GM19025 (cell line): ENCODE measurements around the gene MMP11.

ENCODE experiments used
- ATAC-seq: cut with Tn5 transposase; IDR thresholded peaks from one replicate; pipeline ENCODE4 v1.9.1; 2021; ENCODE audit warnings: mild to moderate bottlenecking, low read depth, moderate library complexity; ENCODE audit not compliant: unreplicated experiment

MMP11 gene

GRCh38 chr22:23800297-23801237, 27.9 kb downstream of the MMP11 start:
- peak; percentile 61 for ATAC-seq

GRCh38 chr22:23801238-23801821, 28.7 kb downstream of the MMP11 start:
- ATAC-seq: no peak

GRCh38 chr22:23801886-23802377, 29.3 kb downstream of the MMP11 start:
- ATAC-seq: no peak

GRCh38 chr22:23803001-23803819, 30.6 kb downstream of the MMP11 start:
- no peak for ATAC-seq

DNA sequence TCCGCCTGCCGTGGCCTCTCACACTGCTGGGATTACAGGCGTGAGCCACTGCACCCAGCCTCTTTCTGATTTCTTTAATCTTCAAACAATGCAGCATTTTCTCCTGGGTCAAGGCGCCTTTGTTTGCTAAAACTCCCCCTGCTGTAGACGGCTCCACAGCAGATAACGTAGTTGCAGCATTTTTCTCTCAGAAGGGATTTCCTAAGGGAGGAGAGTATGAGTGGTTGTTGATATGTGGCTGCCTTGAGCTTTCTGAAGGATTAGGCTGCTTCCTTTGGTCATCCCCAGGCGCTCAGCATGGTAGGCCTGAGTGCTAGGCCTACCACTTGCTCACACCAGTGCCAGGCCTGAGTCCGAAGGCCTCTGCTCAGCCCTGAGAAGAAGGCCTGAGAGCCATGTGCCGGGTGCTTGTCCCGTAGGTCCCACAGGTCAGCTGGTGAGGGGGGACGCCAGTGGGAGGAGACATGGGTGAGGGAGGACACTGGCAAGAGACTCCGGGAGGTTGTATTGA, 32.2 kb downstream of the MMP11 start:
- ATAC-seq: no peak

DNA sequence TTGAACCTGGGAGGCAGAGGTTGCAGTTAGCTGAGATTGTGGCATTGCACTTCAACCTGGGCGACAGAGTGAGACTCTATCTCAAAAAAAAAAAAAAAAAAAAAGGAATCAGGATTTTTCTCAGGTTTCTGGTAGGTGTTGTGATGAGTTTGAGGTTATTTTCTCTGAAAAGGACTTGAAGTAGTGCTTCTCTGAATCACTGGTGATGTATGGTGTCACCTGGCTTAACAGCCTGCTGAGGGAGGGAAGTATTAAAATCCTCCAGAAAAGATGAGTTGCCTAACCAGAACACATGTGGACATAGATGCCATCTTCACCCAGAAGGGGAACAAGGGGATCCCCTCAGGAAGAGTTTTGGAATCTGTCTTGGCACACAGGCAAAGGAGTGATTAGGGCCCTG, 34.2 kb downstream of the MMP11 start:
- no peak for ATAC-seq

- no peak for ATAC-seq
Measured at GRCh38 chr22:23812378-23812777, 39.7 kb downstream of the MMP11 start.

- no peak for ATAC-seq
Measured at GRCh38 chr22:23815541-23816155, 43.0 kb downstream of the MMP11 start.

- no peak for ATAC-seq
Measured at GRCh38 chr22:23816156-23816976, 43.7 kb downstream of the MMP11 start.

DNA sequence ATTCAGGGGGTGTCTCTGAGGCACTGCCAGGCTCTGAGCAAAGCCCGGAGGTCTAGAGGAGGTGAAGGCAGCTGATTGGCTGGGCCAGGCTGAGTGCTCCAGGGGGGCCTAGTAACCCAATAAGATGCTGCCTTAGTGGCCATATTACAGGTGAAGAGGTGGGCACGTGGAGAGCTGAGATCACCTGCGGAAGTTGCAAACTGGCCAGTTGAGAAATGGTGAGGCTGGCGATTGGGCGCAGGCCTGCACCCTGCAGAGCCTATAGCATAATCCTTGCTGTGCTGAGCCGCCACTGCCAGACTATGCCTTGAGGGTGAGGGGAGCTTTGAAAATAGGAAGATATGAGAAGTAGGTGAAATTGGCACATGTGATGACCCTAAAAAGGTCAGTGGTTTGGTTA, 44.5 kb downstream of the MMP11 start:
- ATAC-seq: no peak

DNA sequence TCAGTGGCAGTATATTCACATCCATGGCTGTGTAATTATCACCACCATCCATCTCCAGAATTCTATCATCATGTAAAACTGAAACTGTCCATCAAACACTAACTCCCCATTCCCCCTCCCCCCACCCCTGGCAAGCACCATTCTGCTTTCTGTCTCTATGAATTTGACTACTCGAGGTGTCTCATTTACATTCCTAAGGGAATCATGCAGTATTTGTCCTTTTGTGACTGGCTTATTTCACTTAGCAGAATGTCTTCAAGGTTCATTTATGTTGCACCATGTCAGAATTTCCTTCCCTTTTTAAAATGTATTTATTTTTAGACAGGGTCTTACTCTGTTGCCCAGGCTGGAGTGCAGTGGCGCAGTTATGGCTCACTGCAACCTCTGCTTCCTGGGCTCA, 45.9 kb downstream of the MMP11 start:
- ATAC-seq: no peak

DNA sequence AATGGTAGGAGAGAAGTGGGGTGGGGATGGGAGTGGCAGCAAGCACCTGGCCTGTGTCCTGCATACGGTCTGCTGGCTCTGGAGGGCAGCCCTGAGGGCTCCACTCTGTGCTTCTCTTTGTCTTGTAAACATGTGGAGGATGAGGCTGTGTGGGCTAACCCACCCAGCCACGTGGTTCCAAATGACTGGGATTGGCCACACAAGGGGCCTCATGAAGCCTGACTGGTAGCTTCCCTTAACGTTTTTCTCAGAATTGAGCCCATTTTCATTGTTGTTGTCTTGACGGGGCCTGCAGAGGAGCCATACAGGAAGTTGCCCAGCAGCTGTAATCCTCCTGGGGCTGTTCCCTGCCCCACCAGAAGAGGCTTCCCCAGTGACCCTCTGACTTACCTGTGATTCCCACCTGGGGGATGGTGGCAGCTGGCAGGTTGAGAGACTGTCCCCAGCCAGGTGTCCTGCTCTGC, 48.1 kb downstream of the MMP11 start:
- ATAC-seq: no peak

DNA sequence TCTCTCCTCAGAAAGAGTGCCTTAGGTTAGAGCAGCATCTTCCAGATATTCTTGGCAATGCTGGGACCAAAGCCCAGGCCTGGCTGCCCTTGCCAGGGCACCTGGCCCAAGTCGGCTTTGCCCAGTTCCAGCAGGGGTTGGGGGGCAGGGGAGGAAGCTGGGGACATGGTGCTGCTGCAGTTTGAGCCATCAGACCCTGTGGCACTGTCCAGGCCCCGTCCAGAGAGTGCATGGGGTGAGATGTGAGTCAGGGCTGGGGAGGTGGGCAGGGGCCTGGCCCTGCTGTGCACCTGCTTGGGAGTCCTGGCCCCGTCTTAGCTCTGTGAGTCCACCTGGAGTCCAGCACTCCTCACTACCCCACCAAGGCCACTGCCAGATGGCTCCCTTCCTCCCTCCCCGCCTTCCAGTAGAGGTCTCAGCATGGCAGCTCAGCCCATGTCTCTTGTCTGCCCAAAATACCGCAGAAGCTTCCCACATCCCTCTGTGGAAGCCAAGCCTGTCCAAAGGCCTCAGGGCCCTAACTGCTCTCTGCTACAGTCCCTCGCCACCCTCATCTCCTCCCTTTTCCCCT, 49.5 kb downstream of the MMP11 start:
- ATAC-seq: no peak

- no peak for ATAC-seq
Measured at GRCh38 chr22:23823331-23823791, 50.7 kb downstream of the MMP11 start.

DNA sequence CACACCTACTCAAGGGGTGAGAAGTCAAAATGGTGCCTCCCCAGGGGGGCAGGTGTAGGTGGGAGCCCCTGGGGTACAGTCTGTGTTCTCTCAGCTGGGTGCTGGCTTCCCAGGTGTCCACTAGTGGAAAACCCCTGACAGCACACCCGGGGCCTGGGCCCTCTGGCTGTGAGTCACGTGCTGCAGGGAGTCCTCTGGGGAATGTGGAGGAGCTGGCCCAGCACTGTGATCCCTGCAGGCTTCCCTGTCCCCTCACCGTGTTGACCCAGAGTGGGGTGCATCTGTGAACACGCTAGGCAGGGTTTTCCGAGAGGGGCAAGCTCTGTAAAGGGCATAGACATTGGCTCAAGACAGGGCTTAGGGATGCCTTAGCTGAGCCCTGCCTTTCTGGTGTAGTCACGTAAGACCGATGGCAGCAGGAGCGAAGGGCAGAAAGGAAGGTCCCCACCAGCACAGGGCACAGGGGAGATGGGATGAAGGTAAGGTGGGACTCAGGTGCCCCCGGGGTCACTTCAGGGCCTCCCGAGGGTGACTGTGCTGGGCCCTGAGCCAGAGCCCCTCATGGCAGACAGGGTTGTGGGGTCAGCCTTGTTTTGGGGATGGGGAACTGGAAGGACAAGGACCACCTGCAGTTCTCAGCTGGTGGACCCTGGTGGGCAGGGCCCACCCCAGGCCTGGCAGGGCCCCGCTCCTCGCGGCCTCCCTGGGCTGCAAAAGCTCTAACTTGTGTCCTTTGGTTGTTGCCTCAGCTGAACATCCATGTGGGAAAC, 52.0 kb downstream of the MMP11 start:
- ATAC-seq: no peak

- no peak for ATAC-seq
Measured at GRCh38 chr22:23825246-23825905, 52.7 kb downstream of the MMP11 start.

GRCh38 chr22:23826510-23827350, 54.1 kb downstream of the MMP11 start:
- no peak for ATAC-seq
